K562 (cell line): ENCODE measurements around the gene SMC4. TPM values are rescaled to one million over a fixed set of nuclear protein-coding genes. Genes with fewer than 3 reads are reported as not detected.

Source experiments
- ARID3A ChIP-seq: IDR thresholded peaks from 2 replicates; pipeline ENCODE4 v1.6.1; 2012; ENCODE audit warnings: low read depth, low read length, improper control_type of control experiment, borderline replicate concordance
- ARID4B ChIP-seq: sonication (generic); formaldehyde crosslinking; IDR thresholded peaks from 2 replicates; pipeline ENCODE4 v1.8.0; 2022; ENCODE audit warnings: mild to moderate bottlenecking, missing genetic modification reagents
- BRD9 ChIP-seq: fragments of 450-650 bp; IDR thresholded peaks from 2 replicates; pipeline ENCODE4 v1.6.1; 2018; ENCODE audit warnings: low read depth; ENCODE audit not compliant: partially characterized antibody
- BRF1 ChIP-seq: IDR thresholded peaks from 3 replicates; pipeline ENCODE4 v1.6.1; 2011; ENCODE audit warnings: borderline replicate concordance, mild to moderate bottlenecking; ENCODE audit not compliant: insufficient read length; ENCODE audit errors: extremely low read depth
- ESRRB ChIP-seq: fragments of 250-450 bp; sonication (Bioruptor Pico); IDR thresholded peaks from 2 replicates; pipeline ENCODE4 v1.5.0; 2020; ENCODE audit warnings: mild to moderate bottlenecking, moderate library complexity, borderline replicate concordance
- ETS1 ChIP-seq: conservative IDR thresholded peaks from 2 replicates; pipeline ENCODE4 v1.6.1; 2011; ENCODE audit warnings: low read depth, mild to moderate bottlenecking, low read length; ENCODE audit not compliant: control insufficient read depth
- RAD51 ChIP-seq: fragments of 450-650 bp; IDR thresholded peaks from 2 replicates; pipeline ENCODE4 v1.7.1; 2016; ENCODE audit warnings: low read depth, mild to moderate bottlenecking, borderline replicate concordance
- TEAD1 ChIP-seq, 2 experiments: fragments of 450-650 bp in 1 of 2; sonication (generic) in 1 of 2; formaldehyde crosslinking; IDR thresholded peaks; 2 replicates each; pipeline versions ENCODE4 v1.4.0 to v1.8.0; 2020 to 2022; ENCODE audit warnings: mild to moderate bottlenecking in 2 of 2, missing genetic modification reagents in 1 of 2
- ZFP30 ChIP-seq: fragments of 250-450 bp; sonication (Bioruptor Pico); IDR thresholded peaks from 2 replicates; pipeline ENCODE4 v1.8.0; 2022; ENCODE audit warnings: moderate library complexity, mild to moderate bottlenecking, inconsistent platforms, borderline replicate concordance
- ZKSCAN8 ChIP-seq: fragments of 200-800 bp; sonication (Bioruptor generic); IDR thresholded peaks from 2 replicates; pipeline ENCODE4 v1.6.1; 2016; ENCODE audit warnings: missing genetic modification characterization, missing compliant biosample characterization
- polyA plus RNA-seq, 8 experiments: library from polyadenylated mRNA; depleted of rRNA in 4 of 8; stranded (reverse) in 5 of 8; unstranded in 3 of 8; fragments of >200 nt; fragmentation: Nextera tagmentation in 2 of 8; fragmentation: Illumina TruSeq in 1 of 8; extraction: Ambion mirVana in 2 of 8; extraction: Trizol in 1 of 8; gene quantifications; 2 replicates each; pipeline versions ENCODE4 v1.2.1 to v1.2.3, GENCODE V29; 2011 to 2014; ENCODE audit warnings: inconsistent platforms in 1 of 8, missing spikeins in 1 of 8
- total RNA-seq, 7 experiments: library from RNA; depleted of rRNA in 6 of 7; stranded (reverse); fragments of >200 nt in 6 of 7; fragmentation: Illumina TruSeq in 2 of 7; extraction: Trizol in 2 of 7; gene quantifications; 2 replicates each; pipeline versions ENCODE4 v1.2.1 to v1.2.3, GENCODE V29; 2011 to 2021; ENCODE audit warnings: low replicate concordance in 1 of 7

Gene SMC4
- total and polyA plus RNA-seq, 9 of the 15 experiments (the other 6 are each of a cell fraction or from before 2014, with no cell fraction given), result 87.9 to 347 (median 176) TPM

- TF ChIP-seq ARID4B (CRISPR knock-in tag), result peak; percentile 49; the same call in 1 of the 2 replicates
- TF ChIP-seq ZFP30 (CRISPR knock-in tag), result no peak
- TF ChIP-seq ETS1, result no peak
- no peak for TF ChIP-seq ESRRB (CRISPR knock-in tag)
- no peak for TF ChIP-seq ZKSCAN8 (CRISPR knock-in tag)
- TF ChIP-seq BRF1, result no peak
- TF ChIP-seq ARID3A, result no peak
- TF ChIP-seq TEAD1 (CRISPR knock-in tag; IDR thresholded peaks at IDR 0.05), result no peak
- no peak for TF ChIP-seq RAD51
- TF ChIP-seq BRD9, result no peak
Measured at GRCh38 chr3:160400030-160400701, 716 bp downstream of the SMC4 start (continued).
